Mucosa of rectum (tissue), 2 donors: ENCODE measurements around the gene ABCG8.

Experiments used
- H3K27ac ChIP-seq, 2 donors: one replicate each; pipeline ENCODE4 v1.7.0; 2013; ENCODE audit warnings: inconsistent platforms in 2 of 2, low read depth in 2 of 2, low read length in 2 of 2
- H3K27me3 ChIP-seq, 2 donors: one replicate each; pipeline ENCODE4 v1.7.0; 2013; ENCODE audit warnings: low read length in 2 of 2; ENCODE audit not compliant: control insufficient read depth in 2 of 2, insufficient read depth in 2 of 2
- H3K36me3 ChIP-seq, 2 donors: one replicate each; pipeline ENCODE4 v1.7.0; 2013; ENCODE audit warnings: low read length in 2 of 2; ENCODE audit not compliant: control insufficient read depth in 2 of 2, insufficient read depth in 2 of 2
- H3K4me1 ChIP-seq, 2 donors: one replicate each; pipeline ENCODE4 v1.7.0; 2013; ENCODE audit warnings: low read length in 2 of 2, mild to moderate bottlenecking in 1 of 2; ENCODE audit not compliant: control insufficient read depth in 2 of 2, insufficient read depth in 2 of 2
- H3K4me3 ChIP-seq, 2 donors: one replicate each; pipeline ENCODE4 v1.7.0; 2013; ENCODE audit warnings: low read length in 2 of 2
- H3K9ac ChIP-seq, 2 donors: one replicate each; pipeline ENCODE4 v1.7.0; 2013; ENCODE audit warnings: low read length in 2 of 2, low read depth in 1 of 2, mild to moderate bottlenecking in 1 of 2
- H3K9me3 ChIP-seq, 2 donors: one replicate each; pipeline ENCODE4 v1.7.0; 2013; ENCODE audit warnings: low read length in 2 of 2; ENCODE audit not compliant: control insufficient read depth in 2 of 2
- donor health status: healthy.
- donor health status: Normal muscosa, but diverticular disease.

ABCG8 gene

GRCh38 chr2:43838560-43839267 lies at the start of gene ABCG8, which contains the start of gene ABCG5:
TSS of gene ABCG8 (plus strand) at chr2:43838971. CDS start at chr2:43839054, 83 bp downstream.
TSS of gene ABCG5 (minus strand) at chr2:43838839. CDS start at chr2:43838679, 160 bp downstream.
- no peaks in the 10 kb centered on the region for H3K4me1 ChIP-seq
- H3K27ac ChIP-seq, result no peak within 1 kb of the TSS
- H3K4me3 ChIP-seq, result no peak within 1 kb of the TSS
- no peaks in the 10 kb centered on the region for H3K36me3 ChIP-seq
- no peaks in the 10 kb centered on the region for H3K9me3 ChIP-seq
- no peaks in the 10 kb centered on the region for H3K27me3 ChIP-seq
- no peak within 1 kb of the TSS for H3K9ac ChIP-seq

GRCh38 chr2:43790147-43790546 lies 48.6 kb upstream of the ABCG8 start:
- no peak overlapping the region for H3K27ac ChIP-seq
- H3K36me3 ChIP-seq, result peaks cover 2 to 16% of the 10 kb centered on the region in 2 donors
- no peaks in the 10 kb centered on the region for H3K27me3 ChIP-seq
- no peaks in the 10 kb centered on the region for H3K9me3 ChIP-seq
- no peaks in the 10 kb centered on the region for H3K4me1 ChIP-seq
- no peak overlapping the region for H3K9ac ChIP-seq
- no peak overlapping the region for H3K4me3 ChIP-seq

GRCh38 chr2:43791035-43791765 lies 47.6 kb upstream of the ABCG8 start:
- Histone ChIP-seq H3K27me3 (no peaks in the 10 kb centered on the region), H3K4me1 (no peaks in the 10 kb centered on the region), H3K36me3 (peaks cover 2 to 16% of the 10 kb centered on the region in 2 donors), H3K27ac (no peak overlapping the region), H3K9me3 (no peaks in the 10 kb centered on the region), H3K9ac (no peak overlapping the region), H3K4me3 (no peak overlapping the region)

GRCh38 chr2:43792653-43793052 lies 46.1 kb upstream of the ABCG8 start:
- H3K4me1 ChIP-seq, result no peaks in the 10 kb centered on the region
- H3K27ac ChIP-seq, result no peak overlapping the region
- H3K27me3 ChIP-seq, result no peaks in the 10 kb centered on the region
- H3K36me3 ChIP-seq, result peaks cover 0 to 10% of the 10 kb centered on the region in 2 donors
- no peaks in the 10 kb centered on the region for H3K9me3 ChIP-seq
- no peak overlapping the region for H3K4me3 ChIP-seq
- no peak overlapping the region for H3K9ac ChIP-seq

- Histone ChIP-seq H3K4me3 (no peak overlapping the region), H3K9ac (no peak overlapping the region), H3K4me1 (no peaks in the 10 kb centered on the region), H3K36me3 (no peaks in the 10 kb centered on the region), H3K27me3 (no peaks in the 10 kb centered on the region), H3K9me3 (no peaks in the 10 kb centered on the region), H3K27ac (no peak overlapping the region)
Observed at GRCh38 chr2:43794956-43795355, 43.8 kb upstream of the ABCG8 start.

GRCh38 chr2:43796206-43796605 lies 42.6 kb upstream of the ABCG8 start:
- no peaks in the 10 kb centered on the region for H3K9me3 ChIP-seq
- no peaks in the 10 kb centered on the region for H3K27me3 ChIP-seq
- no peak overlapping the region for H3K4me3 ChIP-seq
- H3K27ac ChIP-seq, result no peak overlapping the region
- H3K9ac ChIP-seq, result no peak overlapping the region
- no peaks in the 10 kb centered on the region for H3K36me3 ChIP-seq
- H3K4me1 ChIP-seq, result no peaks in the 10 kb centered on the region

GRCh38 chr2:43798300-43798699 lies 40.5 kb upstream of the ABCG8 start:
- no peak overlapping the region for H3K9ac ChIP-seq
- H3K27ac ChIP-seq, result no peak overlapping the region
- H3K36me3 ChIP-seq, result no peaks in the 10 kb centered on the region
- no peak overlapping the region for H3K4me3 ChIP-seq
- no peaks in the 10 kb centered on the region for H3K27me3 ChIP-seq
- H3K9me3 ChIP-seq, result no peaks in the 10 kb centered on the region
- no peaks in the 10 kb centered on the region for H3K4me1 ChIP-seq

- no peak overlapping the region for H3K9ac ChIP-seq
- no peaks in the 10 kb centered on the region for H3K36me3 ChIP-seq
- no peak overlapping the region for H3K4me3 ChIP-seq
- no peaks in the 10 kb centered on the region for H3K4me1 ChIP-seq
- H3K27me3 ChIP-seq, result no peaks in the 10 kb centered on the region
- H3K27ac ChIP-seq, result no peak overlapping the region
- H3K9me3 ChIP-seq, result no peaks in the 10 kb centered on the region
Observed at GRCh38 chr2:43800894-43801293, 37.9 kb upstream of the ABCG8 start.

GRCh38 chr2:43802135-43802534 lies 36.6 kb upstream of the ABCG8 start:
- H3K27ac ChIP-seq, result no peak overlapping the region
- no peaks in the 10 kb centered on the region for H3K4me1 ChIP-seq
- H3K36me3 ChIP-seq, result no peaks in the 10 kb centered on the region
- no peaks in the 10 kb centered on the region for H3K9me3 ChIP-seq
- H3K9ac ChIP-seq, result no peak overlapping the region
- H3K27me3 ChIP-seq, result no peaks in the 10 kb centered on the region
- H3K4me3 ChIP-seq, result no peak overlapping the region

- Histone ChIP-seq H3K27me3 (no peaks in the 10 kb centered on the region), H3K27ac (no peak overlapping the region), H3K9me3 (no peaks in the 10 kb centered on the region), H3K4me3 (no peak overlapping the region), H3K4me1 (peaks cover 0 to 4% of the 10 kb centered on the region in 2 donors), H3K9ac (no peak overlapping the region), H3K36me3 (no peaks in the 10 kb centered on the region)
Observed at GRCh38 chr2:43803113-43803512, 35.7 kb upstream of the ABCG8 start.
